ENCODE data around the gene ANKRD10.

ANKRD10 gene

DNA sequence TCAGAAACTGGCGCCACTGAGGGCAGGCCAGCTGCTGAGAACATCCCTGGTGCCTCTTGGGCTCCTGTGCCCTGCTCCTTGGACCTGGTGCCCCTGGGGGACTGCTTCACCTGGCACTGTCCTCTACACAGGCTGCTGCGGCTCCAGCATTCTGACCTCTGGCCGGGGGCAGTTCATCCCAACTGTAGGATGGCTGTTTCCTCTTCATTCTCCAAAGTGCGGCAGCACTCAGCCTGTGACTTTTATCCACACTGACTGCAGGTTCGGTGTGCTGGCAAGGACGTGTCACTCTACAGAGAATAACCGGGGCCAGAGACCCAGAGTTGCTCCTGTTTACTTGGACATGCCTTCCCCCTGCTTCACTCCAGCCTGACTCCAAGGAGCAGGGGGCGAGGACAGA, 7.6 kb upstream of the ANKRD10 start:
- POLR2A ChIA-PET = no interaction called here
- no peak for TF ChIP-seq CTCF (IDR thresholded peaks at IDR 0.05; ENCODE audit: control extremely low read depth, extremely low read depth, low read depth, missing control alignments)
- CTCF ChIA-PET = interaction anchor here (0.9 kb wide), 1 partner anchor 304 kb away, joined by 3 read pairs; no protein-coding TSS in a partner anchor
- DNase-seq (ENCODE audit: extremely low spot score) = no peak

GRCh38 chr13:110921695-110922094, 6.8 kb upstream of the ANKRD10 start:
- ChIA-PET CTCF (interaction anchor here (0.9 kb wide), 1 partner anchor 305 kb away, joined by 3 read pairs; no protein-coding TSS in a partner anchor), POLR2A (no interaction called here)
- peak; percentile 5 for DNase-seq (ENCODE audit: extremely low spot score)
- TF ChIP-seq CTCF (IDR thresholded peaks at IDR 0.05; ENCODE audit: control extremely low read depth, extremely low read depth, low read depth, missing control alignments) = no peak

DNA sequence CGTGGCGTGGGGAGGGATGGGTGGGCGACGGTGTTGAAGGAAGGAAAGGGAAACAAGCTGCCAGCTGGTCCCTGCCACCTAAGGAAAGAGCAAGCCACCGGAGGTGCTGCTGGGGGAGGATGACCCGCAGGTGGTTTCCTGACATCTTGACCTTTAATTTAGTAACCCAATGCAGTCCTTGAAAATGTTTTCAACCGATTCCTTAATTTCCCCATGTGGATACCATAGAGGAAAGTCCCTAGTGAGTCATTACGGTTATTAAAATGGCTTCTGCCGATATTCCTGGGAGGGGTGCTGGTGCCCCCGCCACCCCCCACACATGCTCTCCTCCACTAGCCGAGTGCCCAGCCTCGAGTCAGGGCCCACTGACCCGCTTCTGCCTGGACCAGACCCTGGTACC, 6.3 kb upstream of the ANKRD10 start:
- ChIA-PET POLR2A (no interaction called here), CTCF (interaction anchor here (0.8 to 1.2 kb wide), 4 partner anchors 17 to 237 kb away, joined by 3 read pairs; no protein-coding TSS in a partner anchor)
- peak; percentile 26 for DNase-seq (ENCODE audit: extremely low spot score)
- TF ChIP-seq CTCF (IDR thresholded peaks at IDR 0.05; ENCODE audit: control extremely low read depth, extremely low read depth, low read depth, missing control alignments) = no peak

GRCh38 chr13:110920038-110920437, 5.2 kb upstream of the ANKRD10 start:
- ChIA-PET POLR2A (no interaction called here), CTCF (interaction anchor here (1.2 to 1.3 kb wide), 3 partner anchors 16 to 1170 kb away, joined by 3 read pairs; no protein-coding TSS in a partner anchor)
- DNase-seq (ENCODE audit: extremely low spot score) = peak; percentile 24
- TF ChIP-seq CTCF (IDR thresholded peaks at IDR 0.05; ENCODE audit: control extremely low read depth, extremely low read depth, low read depth, missing control alignments) = no peak

- ChIA-PET POLR2A (interaction anchor here (0.6 kb wide), 1 partner anchor 22 kb away, joined by 10 read pairs; no protein-coding TSS in a partner anchor), CTCF (no interaction called here)
- no peak for DNase-seq (ENCODE audit: extremely low spot score)
- no peak for TF ChIP-seq CTCF (IDR thresholded peaks at IDR 0.05; ENCODE audit: control extremely low read depth, extremely low read depth, low read depth, missing control alignments)
These were observed 1.7 kb upstream of the ANKRD10 start for GRCh38 chr13:110916301-110917142.

DNA sequence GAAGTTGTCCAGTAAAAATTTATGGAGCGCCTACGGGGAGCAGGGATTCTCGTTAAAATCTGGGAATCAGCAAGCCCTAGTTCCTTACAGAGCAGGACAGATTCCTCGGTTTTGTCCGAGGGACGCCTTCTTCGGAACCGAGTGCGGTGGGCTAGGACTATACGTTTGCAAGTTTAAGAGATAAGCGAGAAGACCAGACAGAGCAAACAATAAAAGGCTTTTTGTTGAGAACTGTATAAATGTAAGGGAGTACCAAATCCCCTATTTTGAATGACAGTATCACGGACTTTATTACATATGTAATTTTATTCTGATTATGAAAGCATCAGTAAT, 971 bp upstream of the ANKRD10 start:
- no peak for TF ChIP-seq CTCF (IDR thresholded peaks at IDR 0.05; ENCODE audit: control extremely low read depth, extremely low read depth, low read depth, missing control alignments)
- ChIA-PET CTCF (interaction anchor here (0.6 to 3.1 kb wide), 35 partner anchors 9 to 1914 kb away, joined by 3 to 42 read pairs (median 4); no protein-coding TSS in a partner anchor), POLR2A (no interaction called here)
- DNase-seq (ENCODE audit: extremely low spot score) = no peak

Data from GM10248 (cell line).